GM12874 (cell line): ENCODE measurements around the gene MICALL2.

ENCODE experiments used
- CTCF ChIP-seq: IDR thresholded peaks from 2 replicates; pipeline ENCODE4 v1.5.1; 2011; ENCODE audit warnings: low read depth, mild to moderate bottlenecking, control low read depth, low read length, moderate library complexity; ENCODE audit not compliant: insufficient read depth

The MICALL2 gene

DNA sequence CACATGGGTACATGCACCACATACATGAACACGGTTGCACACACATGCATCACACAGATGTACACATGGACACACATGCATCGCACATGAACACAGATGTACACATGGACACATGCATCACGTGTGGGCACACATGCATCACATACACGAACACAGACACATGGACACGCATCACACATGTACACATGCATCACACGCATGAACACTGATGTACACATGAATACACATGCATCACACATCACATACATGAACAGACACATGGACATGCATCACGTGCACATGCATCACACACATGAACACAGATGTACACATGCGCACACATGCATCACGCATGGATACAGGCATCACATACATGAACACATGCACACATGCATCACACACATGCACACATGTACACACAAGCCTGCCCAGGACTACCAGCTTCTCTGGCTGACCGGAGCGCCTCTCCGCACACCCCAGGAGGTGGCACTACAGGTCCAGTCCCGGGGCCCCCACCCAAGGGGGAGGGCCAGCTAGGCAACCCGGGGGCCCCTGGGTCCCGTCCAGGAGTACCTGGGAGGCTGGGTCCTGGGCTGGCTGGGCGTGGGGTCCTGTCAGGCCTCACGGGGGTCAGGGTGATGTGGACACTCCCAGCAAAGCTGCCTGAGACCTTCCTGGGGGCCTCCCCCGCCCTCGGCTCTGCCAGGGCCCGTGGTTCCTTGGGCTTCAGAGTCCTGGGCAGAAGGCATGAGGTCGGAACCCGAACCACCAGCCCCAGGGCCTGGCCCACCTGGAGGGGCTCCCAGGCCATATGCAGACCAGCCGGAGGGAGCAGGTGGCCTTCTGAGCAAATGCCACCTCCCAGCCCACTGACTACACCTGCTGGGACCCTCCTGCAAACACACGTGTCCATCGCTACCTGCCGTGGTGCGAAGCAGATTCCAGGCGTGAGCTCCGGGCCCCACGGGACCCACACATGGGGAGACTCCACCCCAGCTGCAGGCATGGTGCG lies 19.6 kb downstream of the MICALL2 start:
- TF ChIP-seq CTCF: no peak

GRCh38 chr7:1438821-1439220 lies 20.4 kb downstream of the MICALL2 start:
- TF ChIP-seq CTCF: no peak

DNA sequence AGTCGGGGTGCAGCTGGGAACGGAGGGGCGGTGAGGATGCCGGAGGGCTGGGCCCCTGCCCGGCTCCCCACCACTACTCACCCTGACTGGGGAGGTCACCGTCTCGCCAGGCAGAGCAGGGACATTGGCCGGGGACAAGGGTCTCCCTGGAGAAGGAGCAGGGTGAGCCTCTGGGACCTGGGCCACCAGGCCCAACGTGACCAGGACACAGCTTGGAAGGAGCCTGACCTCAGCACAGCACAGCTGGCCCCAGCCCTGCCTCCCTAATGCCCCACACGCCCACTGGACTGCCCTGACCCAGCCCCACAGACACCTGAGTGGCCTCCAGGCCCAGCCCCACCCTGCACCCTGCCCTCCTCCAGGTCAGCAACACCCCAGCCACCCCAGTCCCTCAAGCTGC lies 21.1 kb downstream of the MICALL2 start:
- TF ChIP-seq CTCF: no peak

DNA sequence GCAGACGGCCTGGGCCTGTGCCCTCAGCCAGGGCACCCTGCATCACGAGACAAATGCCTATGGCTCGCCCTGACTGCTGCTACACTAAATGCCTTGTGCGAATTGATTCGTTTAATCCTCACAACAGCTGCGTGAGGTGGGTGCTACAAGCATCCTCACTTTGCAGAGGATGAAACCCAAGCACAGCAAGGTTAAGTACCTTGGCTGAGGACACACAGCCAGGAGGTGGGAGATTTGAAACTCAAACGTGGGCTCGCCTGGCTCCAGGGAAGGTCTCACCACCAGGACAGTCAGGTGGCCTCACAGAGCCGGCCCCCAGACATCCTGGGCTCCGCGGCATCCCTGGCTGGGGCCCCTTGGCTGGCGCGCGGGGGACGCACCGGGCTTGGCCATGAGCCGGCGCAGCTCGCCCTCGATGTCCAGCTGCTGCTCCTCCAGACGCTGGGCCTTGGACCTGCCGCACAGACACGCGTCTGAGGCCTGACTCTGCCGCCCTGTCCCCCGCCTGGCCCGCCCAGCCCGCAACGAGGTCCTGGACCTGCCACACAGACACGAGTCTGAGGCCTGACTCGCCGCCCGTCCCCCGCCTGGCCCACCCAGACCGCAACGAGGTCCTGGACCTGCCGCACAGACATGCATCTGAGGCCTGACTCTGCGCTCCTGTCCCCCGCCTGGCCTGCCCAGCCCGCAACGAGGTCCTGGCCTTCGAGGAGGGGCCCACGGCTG lies 22.0 kb downstream of the MICALL2 start:
- no peak for TF ChIP-seq CTCF

- TF ChIP-seq CTCF: no peak
These were observed 22.7 kb downstream of the MICALL2 start for GRCh38 chr7:1436608-1437007.

GRCh38 chr7:1434891-1435670 lies 24.2 kb downstream of the MICALL2 start:
- TF ChIP-seq CTCF: no peak

DNA sequence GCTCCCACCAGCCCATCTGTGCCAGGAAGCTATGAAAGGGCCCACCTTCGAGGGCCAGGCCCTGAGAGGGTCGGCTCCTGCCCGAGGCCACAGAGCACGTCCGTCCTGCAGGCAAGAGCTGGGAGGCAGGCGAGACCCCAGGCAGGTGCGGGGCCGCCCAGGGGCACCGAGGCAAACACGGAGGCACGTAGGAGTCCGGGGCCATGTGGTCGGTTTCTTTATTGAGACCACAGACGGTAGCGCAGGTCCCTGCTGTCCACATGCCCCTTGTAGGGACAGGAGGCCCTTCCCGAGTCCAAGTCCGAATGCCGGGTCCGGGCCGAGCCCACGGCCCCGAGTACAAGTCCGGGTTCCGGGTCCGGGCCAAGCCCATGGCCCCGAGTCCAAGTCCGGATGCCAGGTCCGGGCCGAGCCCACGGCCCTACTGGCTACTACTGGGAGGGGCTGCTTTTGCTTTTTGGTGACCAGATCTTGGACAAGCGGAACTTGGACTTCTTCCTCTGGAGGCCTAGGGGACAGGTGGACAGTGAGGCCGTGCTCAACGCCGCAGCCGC lies 25.0 kb downstream of the MICALL2 start:
- no peak for TF ChIP-seq CTCF
